HUDEP-2 (cell line): ENCODE data around the gene TMEM181.
"Not testable (repeated sequence)": the region's sequence is repeated elsewhere in the genome, so short reads cannot be mapped to it uniquely, and the experiment has no call there.

Source experiments
- DNase-seq, 76 experiments: peaks; one replicate each; lab custom pipeline; 2025; ENCODE audit not compliant: unreplicated experiment in 76 of 76; lab: John Stamatoyannopoulos, UW

Gene TMEM181

DNA sequence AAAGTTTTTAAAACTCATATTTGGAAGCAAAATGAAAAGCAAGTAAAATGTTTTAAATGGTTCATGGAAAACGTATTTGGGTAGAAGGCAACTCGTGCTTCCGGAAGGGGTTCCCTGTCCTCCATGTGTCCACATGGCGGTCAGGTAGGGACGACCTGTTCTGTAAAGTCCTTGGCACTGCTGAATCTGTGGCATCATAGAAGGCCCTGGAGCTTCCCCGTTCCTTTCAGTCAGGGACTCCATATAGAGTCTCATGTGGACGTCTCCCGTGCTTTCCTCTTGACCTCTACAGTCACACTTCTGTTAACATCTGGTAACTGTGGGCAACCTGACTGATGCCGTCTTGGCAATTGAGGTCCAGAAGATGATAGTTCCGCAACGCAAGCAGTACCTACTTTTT lies 73.2 kb downstream of the TMEM181 start:
- no peak for DNase-seq

- no peak for DNase-seq
Measured at GRCh38 chr6:158634695-158635426, 75.0 kb downstream of the TMEM181 start.

DNA sequence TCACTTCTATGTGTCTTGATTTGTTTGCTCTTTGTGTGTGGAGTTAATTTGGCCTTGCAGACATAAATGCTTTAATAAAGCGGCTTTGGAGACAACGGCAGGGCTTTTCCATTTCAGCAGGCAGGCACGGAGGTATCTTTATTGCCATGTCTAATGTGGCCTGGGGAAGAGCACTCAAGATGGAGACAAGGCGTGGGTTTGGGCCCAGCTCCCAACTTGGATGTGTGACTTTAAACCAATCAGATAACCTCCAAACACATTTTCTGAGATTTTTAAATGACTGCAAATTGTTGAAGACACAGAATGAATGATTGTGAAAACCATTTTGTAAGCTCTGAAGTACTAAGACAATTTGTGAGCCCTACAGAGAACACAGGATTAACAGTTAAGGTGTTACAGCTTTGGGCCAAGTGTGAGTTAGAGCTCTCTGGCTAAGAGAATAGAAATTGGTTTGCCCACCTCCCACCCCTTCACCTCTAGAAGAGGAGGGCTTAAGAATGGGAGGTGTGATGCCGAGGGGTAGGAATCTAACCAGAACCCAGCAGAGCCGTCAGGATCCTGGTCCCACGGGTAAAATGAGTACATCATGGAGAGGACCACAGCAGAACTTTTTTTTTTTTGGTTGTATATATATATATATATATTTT lies 75.7 kb downstream of the TMEM181 start:
- DNase-seq = no peak

DNA sequence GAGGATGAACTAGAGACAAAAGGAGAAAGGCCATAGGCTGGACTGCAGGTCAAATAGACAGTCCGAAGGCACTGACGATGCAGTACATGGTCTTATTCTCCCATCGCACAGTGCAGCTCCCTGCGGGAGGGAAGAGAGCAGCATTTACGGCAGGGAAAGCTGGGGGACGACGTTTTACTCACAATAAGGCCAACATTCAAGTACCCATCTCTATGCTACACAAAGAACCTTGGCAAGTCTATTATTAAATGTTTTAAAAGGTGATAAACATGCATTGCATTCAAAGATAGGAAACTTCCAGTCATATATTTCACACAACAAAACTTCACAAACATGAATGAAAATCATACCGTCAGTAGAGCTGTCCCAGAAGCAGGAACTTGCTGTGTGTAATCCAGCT lies 76.9 kb downstream of the TMEM181 start:
- DNase-seq = no peak

GRCh38 chr6:158638324-158638854 lies 78.5 kb downstream of the TMEM181 start:
- DNase-seq = no peak

- DNase-seq = peak in 1 of 76 experiments; percentile 18
Measured at GRCh38 chr6:158639056-158639455, 79.2 kb downstream of the TMEM181 start.

DNA sequence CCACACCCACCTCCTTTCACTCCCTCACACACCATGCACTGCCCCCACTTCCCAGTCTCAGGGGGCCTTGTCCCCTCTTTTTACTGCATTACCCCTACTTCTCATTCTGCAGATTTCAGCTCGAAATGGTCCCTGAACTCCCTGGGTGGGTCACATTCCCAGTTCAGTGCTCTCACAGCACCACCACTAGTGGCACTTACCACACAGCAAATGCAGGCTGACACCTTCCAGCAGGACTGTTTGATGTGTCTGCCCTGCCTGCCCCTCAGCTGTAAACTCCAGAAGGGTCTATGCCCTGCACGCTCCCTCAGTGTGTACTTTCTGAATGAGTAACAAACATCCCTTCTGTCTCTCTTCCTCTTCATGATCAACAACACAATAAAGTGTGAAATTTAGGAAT lies 80.6 kb downstream of the TMEM181 start:
- no peak for DNase-seq

GRCh38 chr6:158642097-158642601 lies 82.3 kb downstream of the TMEM181 start:
- no peak for DNase-seq

- peak in 1 of 76 experiments; percentile 66 for DNase-seq
Measured at GRCh38 chr6:158643836-158644230, 83.9 kb downstream of the TMEM181 start.

GRCh38 chr6:158644231-158645063 lies 84.6 kb downstream of the TMEM181 start, which contains the start of gene DYNLT1:
Gene DYNLT1 (minus strand): TSS chr6:158644743. CDS start chr6:158644708, 35 bp downstream.
- DNase-seq = peak in 75 of 76 experiments; percentile 38 to 96 (median 88)

DNA sequence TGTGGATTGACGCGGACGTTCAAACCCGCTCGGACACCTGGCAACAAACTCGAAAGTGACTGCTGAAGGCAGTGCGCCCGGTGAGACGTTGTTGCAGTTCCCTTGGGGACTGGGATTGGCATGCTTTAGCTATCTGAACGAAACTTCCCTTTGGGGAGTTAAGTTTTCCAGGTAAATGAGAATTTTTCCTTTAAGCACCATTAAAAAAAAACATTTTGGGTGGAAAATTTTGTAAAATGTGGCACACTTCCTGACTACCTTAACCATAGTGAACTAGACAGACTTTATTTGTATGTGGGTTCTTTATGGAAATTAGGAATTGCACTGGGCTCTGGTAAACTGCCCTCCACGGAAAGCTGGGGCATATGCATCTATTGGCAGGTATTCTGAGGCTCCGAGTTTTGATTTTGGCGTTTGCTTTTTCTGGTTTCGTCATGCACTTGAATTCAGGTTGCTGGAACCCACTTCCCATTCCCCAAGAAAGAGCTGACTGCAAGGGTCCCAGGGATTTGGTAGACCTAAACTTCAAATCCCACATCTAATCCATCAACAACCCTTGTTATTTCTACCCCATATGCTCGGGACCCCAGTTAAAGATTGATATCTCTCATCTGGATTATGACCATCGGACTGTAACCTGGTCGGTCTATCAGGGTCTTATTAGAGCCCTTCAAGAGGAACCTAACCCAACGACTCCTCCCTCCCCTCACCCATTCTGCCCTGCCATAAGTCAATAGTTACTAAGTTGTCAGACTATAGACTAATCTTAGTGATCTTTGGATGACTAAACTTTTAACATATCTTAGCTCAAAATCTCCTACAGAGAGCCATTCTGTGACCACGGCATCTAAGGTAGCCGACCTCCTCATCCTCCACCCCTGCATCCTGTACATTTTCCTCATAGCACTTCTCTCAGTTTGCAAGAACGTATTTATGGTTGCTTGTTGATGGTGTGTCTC lies 85.5 kb downstream of the TMEM181 start:
- no peak for DNase-seq

DNA sequence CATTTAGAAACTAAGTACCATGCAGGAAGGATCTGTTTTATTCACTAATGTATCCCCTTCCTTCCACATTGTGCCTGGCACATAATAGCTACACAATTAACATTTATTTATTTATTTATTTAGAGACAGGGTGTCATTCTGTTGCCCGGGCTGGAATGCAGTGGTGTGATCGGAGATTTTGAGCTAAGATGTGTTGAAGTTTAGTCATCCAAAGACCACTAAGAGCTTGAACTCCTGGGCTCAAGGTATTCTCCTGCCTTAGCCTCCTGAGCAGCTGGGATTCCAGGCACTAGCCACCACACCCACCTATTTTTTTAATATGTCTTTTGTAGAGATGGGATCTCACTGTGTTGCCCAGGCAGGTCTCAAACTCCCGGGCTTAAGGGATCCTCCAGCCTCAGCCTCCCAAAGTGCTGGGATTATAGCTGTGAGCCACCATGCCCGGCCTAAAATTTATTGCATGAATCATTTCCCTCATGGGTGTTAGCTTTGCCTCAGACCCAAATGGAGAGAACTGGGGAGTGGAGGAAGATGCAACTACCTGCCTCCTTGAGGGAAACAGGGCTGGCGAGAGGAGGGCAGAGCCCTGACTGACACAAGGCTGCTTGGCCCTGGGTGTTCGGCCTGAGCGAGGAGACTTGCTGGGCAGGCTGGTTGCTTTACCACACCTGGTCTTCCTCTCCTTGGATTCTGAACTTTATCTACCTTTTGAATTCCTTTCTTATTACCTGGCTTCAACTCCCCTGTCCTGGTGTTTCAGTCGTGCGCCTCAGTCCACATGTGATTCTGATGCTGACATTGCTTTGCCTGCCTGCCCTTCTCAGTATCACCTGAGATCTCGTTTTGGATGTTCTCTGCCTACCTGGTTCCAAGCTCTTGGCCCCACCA lies 86.4 kb downstream of the TMEM181 start:
- DNase-seq = no peak

DNA sequence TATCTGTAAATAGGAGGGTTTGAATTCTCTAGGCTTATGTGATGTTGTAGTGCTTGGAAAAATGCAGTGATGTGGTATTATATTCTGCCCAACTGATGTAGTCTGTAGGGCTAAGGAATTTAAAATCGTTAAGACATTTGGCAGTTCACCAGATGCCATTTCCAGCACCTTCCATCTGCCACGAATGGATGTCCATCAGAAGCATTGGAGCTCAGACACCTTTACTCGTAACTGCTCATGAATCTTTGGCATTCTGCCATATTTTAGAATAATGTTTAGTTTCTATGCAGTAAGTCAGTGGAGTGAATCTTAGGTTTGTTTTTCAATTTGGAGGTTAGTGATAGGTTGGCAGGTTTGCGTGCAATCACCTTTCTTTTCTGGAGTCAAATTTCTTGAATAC lies 87.6 kb downstream of the TMEM181 start:
- no peak for DNase-seq

DNA sequence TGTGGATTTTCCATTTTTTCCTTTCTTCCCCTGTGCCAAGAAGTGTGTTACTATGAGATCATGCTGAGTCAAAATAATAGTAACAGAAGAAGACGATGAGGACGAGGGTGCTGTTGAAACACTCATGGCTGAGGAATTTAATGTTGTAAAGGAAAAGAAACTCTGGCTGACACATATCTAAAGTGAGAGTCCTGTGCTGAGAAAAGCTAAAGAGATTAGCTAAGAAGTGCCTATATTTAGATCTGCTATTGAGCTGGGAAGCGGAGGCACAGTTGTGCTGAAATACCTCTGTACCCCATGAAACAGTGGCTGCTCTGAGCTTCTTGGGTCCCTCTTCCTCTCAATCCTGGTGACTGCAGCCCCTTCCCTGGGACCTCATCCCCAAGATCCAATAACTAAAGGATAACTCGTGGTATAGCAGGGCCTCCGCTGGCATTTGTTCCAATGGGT lies 88.8 kb downstream of the TMEM181 start:
- DNase-seq = no peak

GRCh38 chr6:158649289-158650143 lies 89.6 kb downstream of the TMEM181 start, which contains the start of gene SYTL3:
Gene SYTL3 (plus strand): TSS chr6:158650054. CDS start chr6:158663269, 13,215 bp downstream.
- peak in 1 of 76 experiments; percentile 11 for DNase-seq

DNA sequence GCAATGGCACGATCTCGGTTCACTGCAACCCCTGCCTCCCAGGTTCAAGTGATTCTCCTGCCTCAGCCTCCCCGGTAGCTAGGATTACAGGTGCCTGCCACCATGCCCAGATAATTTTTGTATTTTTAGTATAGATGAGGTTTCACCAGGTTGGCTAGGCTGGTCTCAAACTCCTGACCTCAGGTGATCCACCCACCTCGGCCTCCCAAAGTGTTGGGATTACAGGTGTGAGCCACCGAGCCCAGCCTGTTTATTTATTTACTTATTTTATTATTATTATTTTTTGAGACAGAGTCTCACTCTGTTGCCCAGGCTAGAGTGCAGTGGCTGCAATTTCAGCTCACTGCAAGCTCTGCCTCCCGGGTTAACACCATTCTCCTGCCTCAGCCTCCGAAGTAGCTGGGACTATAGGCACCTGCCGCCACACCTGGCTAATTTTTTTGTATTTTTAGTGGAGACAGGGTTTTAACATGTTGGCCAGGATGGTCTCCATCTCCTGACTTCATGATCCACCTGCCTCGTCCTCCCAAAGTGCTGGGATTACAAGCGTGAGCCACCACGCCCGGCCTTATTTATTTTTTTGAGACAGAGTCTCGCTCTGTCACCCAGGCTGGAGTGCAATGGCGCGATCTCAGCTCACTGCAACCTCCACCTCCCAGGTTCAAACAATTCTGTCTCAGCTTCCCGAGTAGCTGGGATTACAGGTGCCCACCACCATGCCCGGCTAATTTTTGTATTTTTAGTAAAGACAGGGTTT lies 92.3 kb downstream of the TMEM181 start:
- DNase-seq = not testable (repeated sequence)
